IMR-90 (cell line): ENCODE results near the gene LYPD3. TPM values are rescaled to one million over a fixed set of nuclear protein-coding genes. Genes with fewer than 3 reads are reported as not detected.

Experiments
- ATAC-seq: fragments of 200-7000 bp; cut with Tn5 transposase; 2 replicates; pipeline ENCODE4 v1.9.1; 2020; ENCODE audit warnings: low read depth, mild to moderate bottlenecking, moderate library complexity
- BruUV-seq: library from RNA; stranded (reverse); fragments of 400-500 nt; replicated peaks from 2 replicates; lab custom pipeline; 2021; lab: Mats Ljungman, UMichigan
- CTCF ChIA-PET: fragments of 300-600 bp; formaldehyde crosslinking; extraction: SDS; loops from one replicate; lab custom pipeline; 2021; ENCODE audit warnings: antibody characterized with exemption; lab: Yijun Ruan, JAX
- POLR2A ChIA-PET: fragments of 300-600 bp; sonication (Branson Sonifier 250); formaldehyde crosslinking; loops from one replicate; lab custom pipeline; 2022; ENCODE audit warnings: antibody characterized with exemption; ENCODE audit not compliant: unreplicated experiment; lab: Charles Lee
- DNase-seq: peaks from one replicate; pipeline ENCODE4 v3.0.0; 2013
- H2AFZ ChIP-seq: replicated peaks from 2 replicates; pipeline ENCODE3; 2013; ENCODE audit warnings: low read length, mild to moderate bottlenecking; ENCODE audit not compliant: poor library complexity
- H2AK5ac ChIP-seq: 2 replicates; pipeline ENCODE4 v1.6.1; 2013; ENCODE audit warnings: low read depth, low read length, inconsistent platforms
- H2AK9ac ChIP-seq: replicated peaks from 2 replicates; pipeline ENCODE3; 2013; ENCODE audit warnings: mild to moderate bottlenecking, low read depth, low read length, moderate library complexity; ENCODE audit not compliant: poor library complexity
- H2BK120ac ChIP-seq: 2 replicates; pipeline ENCODE4 v1.6.1; 2013; ENCODE audit warnings: low read depth, low read length, inconsistent platforms
- H2BK15ac ChIP-seq: 3 replicates; pipeline ENCODE4 v1.6.1; 2013; ENCODE audit warnings: low read depth, low read length, inconsistent platforms
- H2BK20ac ChIP-seq: 2 replicates; pipeline ENCODE4 v1.6.1; 2013; ENCODE audit warnings: low read depth, mild to moderate bottlenecking, inconsistent platforms, low read length, moderate library complexity
- H2BK5ac ChIP-seq: 2 replicates; pipeline ENCODE4 v1.6.1; 2013; ENCODE audit warnings: mild to moderate bottlenecking, low read depth, low read length, inconsistent platforms; ENCODE audit not compliant: poor library complexity, severe bottlenecking
- H3K14ac ChIP-seq: replicated peaks from 2 replicates; pipeline ENCODE4 v1.6.1; 2013; ENCODE audit warnings: low read depth, low read length, inconsistent platforms
- H3K18ac ChIP-seq: 2 replicates; pipeline ENCODE4 v1.6.1; 2013; ENCODE audit warnings: low read depth, low read length, control low read depth
- H3K23ac ChIP-seq: 2 replicates; pipeline ENCODE4 v1.6.1; 2013; ENCODE audit warnings: low read depth, low read length, inconsistent platforms
- H3K27ac ChIP-seq: 2 replicates; pipeline ENCODE4 v1.5.1; 2013; ENCODE audit warnings: mild to moderate bottlenecking, control low read depth, low read length; ENCODE audit not compliant: insufficient read depth
- H3K27me3 ChIP-seq: 2 replicates; pipeline ENCODE4 v1.6.1; 2013; ENCODE audit warnings: low read length; ENCODE audit not compliant: control insufficient read depth, insufficient read depth
- H3K36me3 ChIP-seq: 2 replicates; pipeline ENCODE4 v1.6.1; 2013; ENCODE audit warnings: low read length, mixed read lengths; ENCODE audit not compliant: control insufficient read depth, insufficient read depth
- H3K4ac ChIP-seq: 2 replicates; pipeline ENCODE4 v1.6.1; 2013; ENCODE audit warnings: low read depth, low read length, inconsistent platforms
- H3K4me1 ChIP-seq: 2 replicates; pipeline ENCODE4 v1.6.1; 2013; ENCODE audit warnings: low read length, mixed read lengths; ENCODE audit not compliant: control insufficient read depth, insufficient read depth
- H3K4me2 ChIP-seq: 2 replicates; pipeline ENCODE4 v1.6.1; 2013; ENCODE audit warnings: low read depth, mild to moderate bottlenecking, control low read depth, low read length, moderate library complexity
- H3K4me3 ChIP-seq: 2 replicates; pipeline ENCODE4 v1.5.1; 2013; ENCODE audit warnings: low read depth, mild to moderate bottlenecking, control low read depth, low read length, moderate library complexity; ENCODE audit not compliant: insufficient read depth
- H3K56ac ChIP-seq: 2 replicates; pipeline ENCODE4 v1.6.1; 2013; ENCODE audit warnings: low read length, inconsistent platforms; ENCODE audit not compliant: insufficient read depth; ENCODE audit errors: extremely low read depth
- H3K79me1 ChIP-seq, 2 experiments: 2 replicates each; pipeline ENCODE4 v1.6.1; 2013; ENCODE audit warnings: low read length in 2 of 2, inconsistent platforms in 1 of 2, low read depth in 1 of 2
- H3K9ac ChIP-seq: 2 replicates; pipeline ENCODE4 v1.6.1; 2013; ENCODE audit warnings: low read depth, low read length, control low read depth
- H3K9me1 ChIP-seq: 2 replicates; pipeline ENCODE4 v1.6.1; 2013; ENCODE audit warnings: low read length, inconsistent platforms; ENCODE audit not compliant: insufficient read depth
- H3K9me3 ChIP-seq: 2 replicates; pipeline ENCODE4 v1.6.1; 2013; ENCODE audit warnings: low read length; ENCODE audit not compliant: control insufficient read depth, insufficient read depth
- H4K20me1 ChIP-seq: 2 replicates; pipeline ENCODE4 v1.6.1; 2013; ENCODE audit warnings: low read length, inconsistent platforms; ENCODE audit not compliant: insufficient read depth
- H4K5ac ChIP-seq: 2 replicates; pipeline ENCODE4 v1.6.1; 2013; ENCODE audit warnings: mild to moderate bottlenecking, low read depth, low read length, control low read depth
- H4K8ac ChIP-seq, 2 experiments: 2 replicates each; pipeline ENCODE4 v1.6.1; 2013; ENCODE audit warnings: low read depth in 2 of 2, low read length in 2 of 2, control low read depth in 1 of 2, inconsistent platforms in 1 of 2
- H4K91ac ChIP-seq: 2 replicates; pipeline ENCODE4 v1.6.1; 2013; ENCODE audit warnings: low read depth, low read length, inconsistent platforms; ENCODE audit not compliant: insufficient read depth
- BHLHE40 ChIP-seq: fragments of 150-350 bp; IDR thresholded peaks from 2 replicates; pipeline ENCODE4 v1.6.1; 2016; ENCODE audit warnings: mild to moderate bottlenecking, low read depth, low read length
- CEBPB ChIP-seq: IDR thresholded peaks from 2 replicates; pipeline ENCODE4 v1.6.1; 2012; ENCODE audit warnings: low read depth, low read length, improper control_type of control experiment
- CHD1 ChIP-seq: IDR thresholded peaks from 2 replicates; pipeline ENCODE4 v1.6.1; 2012; ENCODE audit warnings: low read depth, low read length, improper control_type of control experiment
- FOS ChIP-seq: fragments of 150-350 bp; IDR thresholded peaks from 2 replicates; pipeline ENCODE4 v1.6.1; 2016; ENCODE audit warnings: low read depth, low read length
- MAFK ChIP-seq: IDR thresholded peaks from 2 replicates; pipeline ENCODE4 v1.6.1; 2012; ENCODE audit warnings: low read depth, low read length, improper control_type of control experiment
- MXI1 ChIP-seq: IDR thresholded peaks from 2 replicates; pipeline ENCODE4 v1.6.1; 2012; ENCODE audit warnings: low read depth, mild to moderate bottlenecking, low read length, moderate library complexity, borderline replicate concordance
- NFE2L2 ChIP-seq: fragments of 150-350 bp; IDR thresholded peaks from 2 replicates; pipeline ENCODE4 v1.6.1; 2016; ENCODE audit warnings: low read depth, mild to moderate bottlenecking, low read length
- POLR2A ChIP-seq: IDR thresholded peaks from 2 replicates; pipeline ENCODE4 v1.6.1; 2012; ENCODE audit warnings: mild to moderate bottlenecking, low read depth, low read length
- RAD21 ChIP-seq: IDR thresholded peaks from 2 replicates; pipeline ENCODE4 v1.6.1; 2012; ENCODE audit warnings: low read length, improper control_type of control experiment
- RCOR1 ChIP-seq: IDR thresholded peaks from 2 replicates; pipeline ENCODE4 v1.6.1; 2012; ENCODE audit warnings: mild to moderate bottlenecking, low read length, improper control_type of control experiment; ENCODE audit not compliant: insufficient replicate concordance
- RFX5 ChIP-seq: IDR thresholded peaks from 2 replicates; pipeline ENCODE4 v1.8.0; 2012; ENCODE audit warnings: low read depth, mild to moderate bottlenecking, low read length, moderate library complexity
- SMC3 ChIP-seq: fragments of 150-350 bp; IDR thresholded peaks from 2 replicates; pipeline ENCODE4 v1.6.1; 2016; ENCODE audit warnings: low read depth, mild to moderate bottlenecking, antibody characterized with exemption, low read length, moderate library complexity
- WGBS, 2 experiments: methylation state at CpG; one replicate each; pipeline versions ENCODE4 v1.1.5 to v1.1.7; 2013; ENCODE audit warnings: missing lambda C conversion rate in 2 of 2; ENCODE audit not compliant: insufficient read length in 1 of 2; ENCODE audit errors: extremely low coverage in 2 of 2; 5-methylcytosine and 5-hydroxymethylcytosine counted together
- dilution Hi-C: fragments of 300-500 bp; cut with HindIII; formaldehyde crosslinking; loops from one replicate; pipeline ENCODE4 v1.14.3; 2018; ENCODE audit warnings: low sequenced_read_pairs; ENCODE audit not compliant: unreplicated experiment
- in situ Hi-C: fragments of 300-500 bp; cut with MboI; formaldehyde crosslinking; loops from 3 replicates; pipeline ENCODE4 v1.14.3; 2019; ENCODE audit warnings: low sequenced_read_pairs, inconsistent platforms, mixed read lengths
- intact Hi-C: fragments of 100-400 bp; cut with micrococcal nuclease; formaldehyde crosslinking; loops from 2 replicates; pipeline ENCODE4 v1.10.0; 2022
- polyA plus RNA-seq, 3 experiments: library from polyadenylated mRNA; depleted of rRNA; stranded (reverse); fragments of >200 nt; gene quantifications; 2 replicates each; pipeline ENCODE4 v1.2.3, GENCODE V29; 2012; ENCODE audit warnings: low replicate concordance in 1 of 3
- total RNA-seq: library from RNA; depleted of rRNA; stranded (reverse); fragments of >200 nt; gene quantifications from 2 replicates; pipeline ENCODE4 v1.2.3, GENCODE V29; 2012
- TF ChIP-seq, protein P1 (sequence below): conservative IDR thresholded peaks from 2 replicates; pipeline ENCODE4 v1.5.1; 2012; ENCODE audit warnings: mild to moderate bottlenecking, low read depth, low read length, improper control_type of control experiment
- TF ChIP-seq, protein P2 (sequence below): fragments of 150-350 bp; IDR thresholded peaks from 2 replicates; pipeline ENCODE4 v1.6.1; 2016; ENCODE audit warnings: low read depth, mild to moderate bottlenecking, low read length, moderate library complexity, borderline replicate concordance
- TF ChIP-seq, protein P3 (sequence below): fragments of 150-350 bp; IDR thresholded peaks from 2 replicates; pipeline ENCODE4 v1.6.1; 2017; ENCODE audit warnings: mild to moderate bottlenecking, antibody characterized with exemption, low read length, low read depth

The LYPD3 gene
- total and polyA plus RNA-seq, 2 of the 4 experiments (the other 2 are of a cell fraction) = 0.18 to 1.1 TPM

DNA sequence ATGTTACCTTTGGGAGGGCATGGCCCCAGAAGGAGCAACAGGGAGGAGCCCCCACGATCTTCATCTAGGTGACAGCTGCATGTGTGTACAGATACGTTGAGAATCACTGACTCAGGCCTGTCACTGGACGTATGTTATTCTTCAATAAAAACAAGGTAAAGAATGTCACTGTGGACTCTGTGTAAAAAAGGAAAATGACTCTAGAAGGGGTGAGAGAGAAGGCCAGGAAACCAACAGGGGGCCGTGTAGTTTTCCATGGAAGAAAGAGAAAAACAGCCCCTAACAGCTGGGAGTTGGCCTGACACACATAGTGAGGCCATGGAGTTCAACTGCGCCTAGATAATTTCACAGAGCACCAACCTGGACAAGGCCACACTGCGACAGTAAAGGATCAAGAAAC, 1.9 kb upstream of the LYPD3 start:
- dilution Hi-C loops (no loop called here), intact Hi-C loops (no loop called here), in situ Hi-C loops (no loop called here)
- Histone ChIP-seq H2BK120ac (peak overlapping the region; percentile 56), H3K18ac (peak overlapping the region; percentile 24; the same call in 1 of the 2 replicates), H2AFZ (no peak overlapping the region), H4K91ac (peak overlapping the region; percentile 64), H3K9me3 (no peaks in the 10 kb centered on the region), H3K4me1 (peaks cover 18% of the 10 kb centered on the region), H2BK20ac (peak overlapping the region; percentile 30), H4K5ac (peak overlapping the region; percentile 54; the same call in 1 of the 2 replicates), H3K9me1 (peaks cover 12% of the 10 kb centered on the region), H3K56ac (no peak overlapping the region), H2AK5ac (peak overlapping the region; percentile 89), H3K4me3 (no peak overlapping the region), H3K23ac (peak overlapping the region; percentile 39), H3K36me3 (no peaks in the 10 kb centered on the region), H4K20me1 (no peaks in the 10 kb centered on the region), H3K4me2 (peak overlapping the region; percentile 14; the same call in 1 of the 2 replicates), H3K4ac (peak overlapping the region; percentile 74), H3K9ac (no peak overlapping the region), H3K27ac (peak overlapping the region; percentile 14), H4K8ac (peak overlapping the region; percentile 16 to 69; a peak in 1 of 4 replicates), H3K14ac (peak overlapping the region; percentile 53), H2BK5ac (peak overlapping the region; percentile 48), H3K79me1 (no peaks in the 10 kb centered on the region), H3K27me3 (no peaks in the 10 kb centered on the region), H2BK15ac (peak overlapping the region; percentile 42; the same call in 1 of the 3 replicates), H2AK9ac (no peak overlapping the region)
- BruUV-seq = no TSS peak
- POLR2A ChIA-PET = no interaction called here
- TF ChIP-seq, protein P1, sequence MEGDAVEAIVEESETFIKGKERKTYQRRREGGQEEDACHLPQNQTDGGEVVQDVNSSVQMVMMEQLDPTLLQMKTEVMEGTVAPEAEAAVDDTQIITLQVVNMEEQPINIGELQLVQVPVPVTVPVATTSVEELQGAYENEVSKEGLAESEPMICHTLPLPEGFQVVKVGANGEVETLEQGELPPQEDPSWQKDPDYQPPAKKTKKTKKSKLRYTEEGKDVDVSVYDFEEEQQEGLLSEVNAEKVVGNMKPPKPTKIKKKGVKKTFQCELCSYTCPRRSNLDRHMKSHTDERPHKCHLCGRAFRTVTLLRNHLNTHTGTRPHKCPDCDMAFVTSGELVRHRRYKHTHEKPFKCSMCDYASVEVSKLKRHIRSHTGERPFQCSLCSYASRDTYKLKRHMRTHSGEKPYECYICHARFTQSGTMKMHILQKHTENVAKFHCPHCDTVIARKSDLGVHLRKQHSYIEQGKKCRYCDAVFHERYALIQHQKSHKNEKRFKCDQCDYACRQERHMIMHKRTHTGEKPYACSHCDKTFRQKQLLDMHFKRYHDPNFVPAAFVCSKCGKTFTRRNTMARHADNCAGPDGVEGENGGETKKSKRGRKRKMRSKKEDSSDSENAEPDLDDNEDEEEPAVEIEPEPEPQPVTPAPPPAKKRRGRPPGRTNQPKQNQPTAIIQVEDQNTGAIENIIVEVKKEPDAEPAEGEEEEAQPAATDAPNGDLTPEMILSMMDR = no peak
- TF ChIP-seq MXI1 (no peak), RAD21 (no peak), CEBPB (no peak), POLR2A (no peak), SMC3 (no peak), RFX5 (no peak), NFE2L2 (no peak), MAFK (no peak), CHD1 (no peak), BHLHE40 (no peak), FOS (no peak), RCOR1 (no peak)
- TF ChIP-seq, protein P2, sequence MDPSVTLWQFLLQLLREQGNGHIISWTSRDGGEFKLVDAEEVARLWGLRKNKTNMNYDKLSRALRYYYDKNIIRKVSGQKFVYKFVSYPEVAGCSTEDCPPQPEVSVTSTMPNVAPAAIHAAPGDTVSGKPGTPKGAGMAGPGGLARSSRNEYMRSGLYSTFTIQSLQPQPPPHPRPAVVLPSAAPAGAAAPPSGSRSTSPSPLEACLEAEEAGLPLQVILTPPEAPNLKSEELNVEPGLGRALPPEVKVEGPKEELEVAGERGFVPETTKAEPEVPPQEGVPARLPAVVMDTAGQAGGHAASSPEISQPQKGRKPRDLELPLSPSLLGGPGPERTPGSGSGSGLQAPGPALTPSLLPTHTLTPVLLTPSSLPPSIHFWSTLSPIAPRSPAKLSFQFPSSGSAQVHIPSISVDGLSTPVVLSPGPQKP = no peak
- TF ChIP-seq, protein P3, sequence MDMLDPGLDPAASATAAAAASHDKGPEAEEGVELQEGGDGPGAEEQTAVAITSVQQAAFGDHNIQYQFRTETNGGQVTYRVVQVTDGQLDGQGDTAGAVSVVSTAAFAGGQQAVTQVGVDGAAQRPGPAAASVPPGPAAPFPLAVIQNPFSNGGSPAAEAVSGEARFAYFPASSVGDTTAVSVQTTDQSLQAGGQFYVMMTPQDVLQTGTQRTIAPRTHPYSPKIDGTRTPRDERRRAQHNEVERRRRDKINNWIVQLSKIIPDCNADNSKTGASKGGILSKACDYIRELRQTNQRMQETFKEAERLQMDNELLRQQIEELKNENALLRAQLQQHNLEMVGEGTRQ = no peak
- no peak for DNase-seq
- ATAC-seq = no peak
- WGBS, 2 experiments = 100% methylated on average over 1 of the region's 6 CpGs; no CpG with 5 or more reads in 1 of the 2 experiments
- CTCF ChIA-PET = no interaction called here
